ENCODE data around the gene CLASP1. TPM values are rescaled to one million over a fixed set of nuclear protein-coding genes. Genes with fewer than 3 reads are reported as not detected.

The CLASP1 gene
- total RNA-seq, 2 donors from 2014 or later: 86.7 to 138 TPM

- Mint-ChIP-seq H3K27ac (no peak overlapping the region), H3K4me1 (no peaks in the 10 kb centered on the region)
These were observed 360.0 kb downstream of the CLASP1 start for GRCh38 chr2:121289271-121289670.

GRCh38 chr2:121288454-121289231 lies 360.6 kb downstream of the CLASP1 start:
- H3K4me1 Mint-ChIP-seq: no peaks in the 10 kb centered on the region
- H3K4me3 Mint-ChIP-seq: no peak overlapping the region
- no peaks in the 10 kb centered on the region for H3K36me3 Mint-ChIP-seq (ENCODE audit: low read depth)
- peaks cover 27% of the 10 kb centered on the region for H3K27me3 Mint-ChIP-seq
- no peaks in the 10 kb centered on the region for H3K9me3 Mint-ChIP-seq
- no peak for ATAC-seq (replicated peaks)
- H3K27ac Mint-ChIP-seq: no peak overlapping the region

More at GRCh38 chr2:121289271-121289670, 360.0 kb downstream of the CLASP1 start:
- peaks cover 20% of the 10 kb centered on the region for H3K27me3 Mint-ChIP-seq
- H3K4me3 Mint-ChIP-seq: no peak overlapping the region
- no peaks in the 10 kb centered on the region for H3K9me3 Mint-ChIP-seq
- no peak for ATAC-seq (replicated peaks)
- H3K36me3 Mint-ChIP-seq (ENCODE audit: low read depth): no peaks in the 10 kb centered on the region

GRCh38 chr2:121287956-121288355 lies 361.3 kb downstream of the CLASP1 start:
- Mint-ChIP-seq H3K4me1 (no peaks in the 10 kb centered on the region), H3K27ac (no peak overlapping the region), H3K4me3 (no peak overlapping the region), H3K9me3 (no peaks in the 10 kb centered on the region), H3K36me3 (ENCODE audit: low read depth) (no peaks in the 10 kb centered on the region), H3K27me3 (peaks cover 31% of the 10 kb centered on the region)
- ATAC-seq (replicated peaks): no peak

Other genes starting within 250 kb of the CLASP1 start
- not detected for gene RNU4ATAC, start 118.6 kb downstream of the CLASP1 start, total RNA-seq
- 100 to 1,000 TPM; 103 to 146 TPM for gene NIFK, start 87.4 kb upstream of the CLASP1 start, total RNA-seq
- 10 to 100 TPM; 33.7 to 80.7 TPM for gene TSN, start 106.2 kb upstream of the CLASP1 start, total RNA-seq

All from activated T-helper 17 cell treated with anti-CD3 and anti-CD28 coated beads, Interleukin-2, amount 50 U/mL, for 72 hours (primary cell).